GM13977 (cell line): Measurements from ENCODE around the gene REL.

Experiments
- DNase-seq: peaks from one replicate; pipeline ENCODE4 v3.0.0; 2012; ENCODE audit warnings: low spot score
- CTCF ChIP-seq: IDR thresholded peaks from 2 replicates; pipeline ENCODE4 v1.5.1; 2012; ENCODE audit warnings: mild to moderate bottlenecking, control low read depth; ENCODE audit not compliant: insufficient read depth; ENCODE audit errors: extremely low read depth, missing control alignments
- in situ Hi-C: fragments of 300-500 bp; cut with MboI; formaldehyde crosslinking; loops from one replicate; pipeline ENCODE4 v1.12.0; 2022; ENCODE audit warnings: low sequenced_read_pairs, low pct_unique_long_range_greater_than_20kb, mixed read lengths, inconsistent platforms; ENCODE audit not compliant: unreplicated experiment

Gene REL

GRCh38 chr2:60839126-60839813 lies 42.1 kb upstream of the REL start:
- TF ChIP-seq CTCF: peak; percentile 39
- in situ Hi-C loops: no loop called here
- peak; percentile 42 for DNase-seq

GRCh38 chr2:60840880-60841279 lies 40.5 kb upstream of the REL start:
- no peak for TF ChIP-seq CTCF
- no peak for DNase-seq
- in situ Hi-C loops: no loop called here

- TF ChIP-seq CTCF: no peak
- DNase-seq: no peak
- in situ Hi-C loops: no loop called here
These were observed 38.4 kb upstream of the REL start for GRCh38 chr2:60843006-60843405.

GRCh38 chr2:60844105-60844504 lies 37.3 kb upstream of the REL start:
- no peak for DNase-seq
- TF ChIP-seq CTCF: no peak
- in situ Hi-C loops: no loop called here

- no peak for DNase-seq
- no peak for TF ChIP-seq CTCF
- in situ Hi-C loops: no loop called here
These were observed 33.5 kb upstream of the REL start for GRCh38 chr2:60847854-60848253.

GRCh38 chr2:60849187-60849586 lies 32.2 kb upstream of the REL start:
- in situ Hi-C loops: no loop called here
- DNase-seq: no peak
- TF ChIP-seq CTCF: no peak

GRCh38 chr2:60852282-60852860 lies 29.0 kb upstream of the REL start:
- no peak for DNase-seq
- no peak for TF ChIP-seq CTCF
- in situ Hi-C loops: no loop called here
